Sigmoid colon (tissue), 7 donors: ENCODE measurements around the gene PP2D1. TPM values are rescaled to one million over a fixed set of nuclear protein-coding genes. Genes with fewer than 3 reads are reported as not detected.
"Not testable (repeated sequence)": the region's sequence is repeated elsewhere in the genome, so short reads cannot be mapped to it uniquely, and the experiment has no call there.

Experiments
- DNase-seq: peaks from one replicate; pipeline ENCODE4 v3.0.0-alpha.2; 2019
- H3K27ac ChIP-seq, 4 donors: fragments of 200-600 bp; sonication (generic); one replicate each; pipeline ENCODE4 v1.5.1; 2016 to 2019; ENCODE audit warnings: mild to moderate bottlenecking in 1 of 4
- H3K27me3 ChIP-seq, 3 donors: fragments of 200-600 bp; sonication (generic); one replicate each; pipeline ENCODE4 v1.5.1; 2019; ENCODE audit warnings: mild to moderate bottlenecking in 1 of 3
- H3K36me3 ChIP-seq, 4 donors: fragments of 200-600 bp; sonication (generic); one replicate each; pipeline ENCODE4 v1.5.1; 2016 to 2019
- H3K4me1 ChIP-seq, 4 donors: fragments of 200-600 bp; sonication (generic); one replicate each; pipeline ENCODE4 v1.5.1; 2017 to 2019
- H3K4me3 ChIP-seq, 4 donors: fragments of 200-600 bp; sonication (generic); one replicate each; pipeline ENCODE4 v1.5.1; 2017 to 2019; ENCODE audit warnings: mild to moderate bottlenecking in 2 of 4, moderate library complexity in 1 of 4
- H3K9me3 ChIP-seq, 4 donors: fragments of 200-600 bp in 3 of 4; sonication (generic) in 3 of 4; one replicate each; pipeline versions ENCODE4 v1.5.1 to v1.6.1; 2013 to 2019
- EP300 ChIP-seq, 4 donors: sonication (generic); formaldehyde crosslinking; IDR thresholded peaks; one replicate each; pipeline ENCODE4 v1.6.1; 2017; ENCODE audit warnings: antibody characterized with exemption in 4 of 4
- POLR2A ChIP-seq, 2 donors: fragments of 450-650 bp; IDR thresholded peaks; one replicate each; pipeline ENCODE4 v1.6.1; 2016; ENCODE audit warnings: antibody characterized with exemption in 2 of 2, mild to moderate bottlenecking in 2 of 2, moderate library complexity in 2 of 2
- POLR2AphosphoS5 ChIP-seq, 4 donors: sonication (generic); formaldehyde crosslinking; IDR thresholded peaks; one replicate each; pipeline ENCODE4 v1.6.1; 2017; ENCODE audit warnings: antibody characterized with exemption in 4 of 4
- WGBS, 2 donors: extraction: QIAGEN DNeasy Blood & Tissue Kit; methylation state at CpG; one replicate each; pipeline ENCODE4 v1.1.7; 2013; 5-methylcytosine and 5-hydroxymethylcytosine counted together
- intact Hi-C: fragments of 100-400 bp; cut with DNase I; formaldehyde crosslinking; loops from one replicate; pipeline ENCODE4 v1.15.1; 2023
- polyA plus RNA-seq, 3 donors: library from polyadenylated mRNA; stranded (reverse); fragments of 200-250 nt; gene quantifications; one replicate each; pipeline ENCODE4 v1.2.3, GENCODE V29; 2013
- total RNA-seq, 4 donors: library from RNA; depleted of rRNA; stranded (reverse); fragments of >200 nt; gene quantifications; one replicate each; pipeline ENCODE4 v1.1.0, GENCODE V29; 2016
- TF ChIP-seq, protein P1 (sequence below), 4 experiments: fragments of 450-650 bp in 3 of 4; fragments of 200-600 bp in 1 of 4; IDR thresholded peaks; one replicate each; pipeline ENCODE4 v1.5.1; 2016 to 2019; ENCODE audit warnings: antibody characterized with exemption in 4 of 4, mild to moderate bottlenecking in 3 of 4, moderate library complexity in 2 of 4
- donor health status: healthy with polysubstance abuse.
- donor health status: Bipolar disorder and iron deficiency.
- donor health status: healthy.

The PP2D1 gene
- total and polyA plus RNA-seq, 7 donors = not detected

- H3K4me3 ChIP-seq = peak overlapping the region; percentile 72 to 80 (median 74)
- H3K27me3 ChIP-seq = no peaks in the 10 kb centered on the region
- peak overlapping the region; percentile 95 to 99 (median 98) for H3K27ac ChIP-seq
- H3K4me1 ChIP-seq = peaks cover 0 to 39% (median 31%) of the 10 kb centered on the region in 4 donors
- WGBS, 2 donors = 15 to 16% methylated on average over 16 of the region's 16 CpGs
- H3K9me3 ChIP-seq = no peaks in the 10 kb centered on the region
- intact Hi-C loops = loop anchor here (5.0 kb wide), 1 partner anchor 103 kb away; no protein-coding TSS in a partner anchor
- no peaks in the 10 kb centered on the region for H3K36me3 ChIP-seq
- no peak for DNase-seq
- TF ChIP-seq POLR2A (IDR thresholded peaks at IDR 0.05) = no peak
- TF ChIP-seq, protein P1, sequence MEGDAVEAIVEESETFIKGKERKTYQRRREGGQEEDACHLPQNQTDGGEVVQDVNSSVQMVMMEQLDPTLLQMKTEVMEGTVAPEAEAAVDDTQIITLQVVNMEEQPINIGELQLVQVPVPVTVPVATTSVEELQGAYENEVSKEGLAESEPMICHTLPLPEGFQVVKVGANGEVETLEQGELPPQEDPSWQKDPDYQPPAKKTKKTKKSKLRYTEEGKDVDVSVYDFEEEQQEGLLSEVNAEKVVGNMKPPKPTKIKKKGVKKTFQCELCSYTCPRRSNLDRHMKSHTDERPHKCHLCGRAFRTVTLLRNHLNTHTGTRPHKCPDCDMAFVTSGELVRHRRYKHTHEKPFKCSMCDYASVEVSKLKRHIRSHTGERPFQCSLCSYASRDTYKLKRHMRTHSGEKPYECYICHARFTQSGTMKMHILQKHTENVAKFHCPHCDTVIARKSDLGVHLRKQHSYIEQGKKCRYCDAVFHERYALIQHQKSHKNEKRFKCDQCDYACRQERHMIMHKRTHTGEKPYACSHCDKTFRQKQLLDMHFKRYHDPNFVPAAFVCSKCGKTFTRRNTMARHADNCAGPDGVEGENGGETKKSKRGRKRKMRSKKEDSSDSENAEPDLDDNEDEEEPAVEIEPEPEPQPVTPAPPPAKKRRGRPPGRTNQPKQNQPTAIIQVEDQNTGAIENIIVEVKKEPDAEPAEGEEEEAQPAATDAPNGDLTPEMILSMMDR (IDR thresholded peaks at IDR 0.05) = no peak
- no peak for TF ChIP-seq EP300 (IDR thresholded peaks at IDR 0.05)
- TF ChIP-seq POLR2AphosphoS5 (IDR thresholded peaks at IDR 0.05) = no peak
Measured at GRCh38 chr3:20038699-20039465, 26.8 kb upstream of the PP2D1 start.

DNA sequence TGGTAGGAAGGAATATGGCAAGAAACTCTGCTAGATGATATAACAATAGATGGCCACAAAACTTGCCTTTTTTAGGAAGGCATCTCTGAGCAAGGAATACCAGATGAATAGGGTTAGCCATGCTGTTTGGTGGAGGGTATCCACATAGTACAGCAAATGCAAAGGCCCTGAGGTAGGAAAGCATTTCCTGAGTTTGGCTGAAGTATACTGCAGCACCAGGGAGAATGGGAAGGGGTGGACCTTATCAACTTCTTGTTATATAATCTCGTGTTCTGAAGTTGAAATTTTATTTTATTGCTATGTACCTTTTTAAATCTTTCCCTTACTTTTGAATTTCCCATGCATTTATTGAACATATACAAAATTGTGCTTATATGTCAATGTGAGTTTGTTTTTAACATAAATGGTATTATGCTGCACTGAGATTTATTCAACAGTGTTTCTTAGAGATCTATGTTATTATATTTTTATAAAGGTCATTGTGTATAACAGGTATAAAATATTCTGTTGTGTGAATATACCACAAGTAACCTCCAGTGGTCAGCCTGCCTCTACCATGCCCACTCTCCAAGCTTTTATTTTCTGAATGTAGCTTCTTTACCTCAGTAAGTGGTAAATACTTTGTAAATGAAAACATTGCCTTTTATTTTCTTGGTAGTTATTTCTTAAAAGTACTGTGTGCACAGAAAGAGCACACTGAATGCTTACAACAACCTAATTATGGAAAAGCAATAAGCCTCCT is 25.4 kb upstream of the PP2D1 start:
- WGBS, 2 donors = 68 to 81% methylated on average over 1 of the region's 1 CpG
- Histone ChIP-seq H3K27me3 (no peaks in the 10 kb centered on the region), H3K4me3 (no peak overlapping the region), H3K4me1 (peaks cover 0 to 24% (median 17%) of the 10 kb centered on the region in 4 donors), H3K27ac (peak overlapping the region in 2 of 4 donors; percentile 98 to 99), H3K36me3 (no peaks in the 10 kb centered on the region), H3K9me3 (no peaks in the 10 kb centered on the region)
- intact Hi-C loops = loop anchor here (5.0 kb wide), 1 partner anchor 105 kb away; no protein-coding TSS in a partner anchor
- TF ChIP-seq POLR2AphosphoS5 (IDR thresholded peaks at IDR 0.05) (no peak), EP300 (IDR thresholded peaks at IDR 0.05) (no peak), POLR2A (IDR thresholded peaks at IDR 0.05) (no peak)
- TF ChIP-seq, protein P1 (IDR thresholded peaks at IDR 0.05) = no peak
- DNase-seq = no peak

GRCh38 chr3:20035019-20035418 is 23.0 kb upstream of the PP2D1 start:
- Histone ChIP-seq H3K4me3 (no peak overlapping the region), H3K27me3 (no peaks in the 10 kb centered on the region), H3K27ac (no peak overlapping the region), H3K36me3 (no peaks in the 10 kb centered on the region), H3K4me1 (peaks cover 0 to 13% (median 6%) of the 10 kb centered on the region in 4 donors), H3K9me3 (no peaks in the 10 kb centered on the region)
- TF ChIP-seq EP300 (IDR thresholded peaks at IDR 0.05) = no peak
- TF ChIP-seq POLR2A (IDR thresholded peaks at IDR 0.05) = no peak
- TF ChIP-seq POLR2AphosphoS5 (IDR thresholded peaks at IDR 0.05) = no peak
- TF ChIP-seq, protein P1 (IDR thresholded peaks at IDR 0.05) = no peak
- no peak for DNase-seq
- intact Hi-C loops = loop anchor here (5.0 kb wide), 1 partner anchor 107 kb away; no protein-coding TSS in a partner anchor
- WGBS, 2 donors = 70 to 83% methylated on average over 4 of the region's 4 CpGs

GRCh38 chr3:20031939-20032338 is 19.9 kb upstream of the PP2D1 start:
- H3K4me1 ChIP-seq, H3K9me3 ChIP-seq, H3K4me3 ChIP-seq, intact Hi-C loops, DNase-seq, H3K36me3 ChIP-seq, H3K27ac ChIP-seq, H3K27me3 ChIP-seq: not testable (repeated sequence)
- 97 to 98% methylated on average over 7 of the region's 7 CpGs for WGBS, 2 donors

DNA sequence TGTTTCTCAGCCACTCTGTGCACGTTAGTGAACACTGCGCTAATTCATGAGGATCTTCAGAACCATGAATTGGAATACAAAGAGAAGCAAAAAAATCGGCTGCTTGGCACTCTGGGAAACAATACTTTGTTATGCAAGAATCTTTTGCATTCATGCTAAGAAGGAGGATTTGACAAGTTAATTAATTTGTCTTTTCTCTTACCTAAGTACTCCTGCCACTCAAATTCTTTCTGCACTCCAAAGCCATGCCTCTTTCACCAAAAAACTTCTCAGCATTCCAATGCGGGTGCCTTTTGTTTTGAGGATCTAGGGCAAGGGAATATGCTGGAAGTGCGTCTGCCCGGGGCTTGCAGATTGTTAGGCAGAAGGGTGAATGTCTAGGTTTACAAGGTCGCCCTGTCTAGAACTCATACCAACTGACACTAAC is 16.9 kb upstream of the PP2D1 start:
- TF ChIP-seq POLR2A (IDR thresholded peaks at IDR 0.05) (no peak), POLR2AphosphoS5 (IDR thresholded peaks at IDR 0.05) (no peak), EP300 (IDR thresholded peaks at IDR 0.05) (no peak)
- TF ChIP-seq, protein P1 (IDR thresholded peaks at IDR 0.05) = no peak
- no peaks in the 10 kb centered on the region for H3K27me3 ChIP-seq
- no peak overlapping the region for H3K27ac ChIP-seq
- intact Hi-C loops = no loop called here
- 92 to 94% methylated on average over 7 of the region's 7 CpGs for WGBS, 2 donors
- no peak for DNase-seq
- no peaks in the 10 kb centered on the region for H3K36me3 ChIP-seq
- H3K4me3 ChIP-seq = no peak overlapping the region
- H3K4me1 ChIP-seq = peaks cover 0 to 5% (median 4%) of the 10 kb centered on the region in 4 donors
- no peaks in the 10 kb centered on the region for H3K9me3 ChIP-seq
